ENCODE data around the gene POU2AF2.
"Not testable (repeated sequence)": the region's sequence is repeated elsewhere in the genome, so short reads cannot be mapped to it uniquely, and the experiment has no call there.

POU2AF2 gene

DNA sequence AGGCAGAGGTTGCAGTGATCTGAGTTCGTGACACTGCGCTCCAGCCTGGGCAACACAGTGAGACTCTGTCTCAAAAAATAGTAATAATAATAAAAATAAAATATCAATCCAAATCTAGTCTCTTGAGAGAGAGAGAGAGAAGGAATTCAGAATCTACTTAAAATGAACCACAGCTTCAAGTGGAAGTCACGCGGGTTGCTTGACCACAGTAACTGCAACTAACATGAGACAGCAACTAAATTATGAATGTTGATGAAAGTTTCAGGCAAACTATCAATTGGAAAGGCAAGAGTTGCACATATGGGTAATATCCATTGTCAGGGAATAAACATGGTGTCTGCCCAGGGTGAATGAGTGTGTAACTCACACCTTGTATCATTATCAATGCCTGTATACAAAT, 12.5 kb downstream of the POU2AF2 start:
- no peak for ATAC-seq
- DNase-seq, result no peak

DNA sequence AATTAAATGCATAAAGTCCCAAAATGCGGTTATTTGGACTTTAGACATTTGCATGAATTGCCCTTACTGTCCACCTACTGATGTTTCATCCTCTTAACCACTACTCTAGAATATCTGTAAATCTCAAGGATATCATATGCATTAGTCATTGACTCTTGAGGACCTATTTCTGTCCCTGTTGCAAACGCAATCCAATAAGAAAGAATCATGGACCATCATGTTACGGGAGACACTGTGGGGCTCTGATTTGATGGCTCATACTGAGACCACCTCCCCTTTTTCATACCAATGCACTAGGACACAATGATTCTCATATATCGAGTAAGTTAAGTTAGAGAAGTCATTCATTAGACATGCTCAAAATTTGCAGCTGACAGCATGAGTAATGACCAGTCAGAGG, 14.4 kb downstream of the POU2AF2 start:
- no peak for ATAC-seq
- no peak for DNase-seq

- DNase-seq (no peak), ATAC-seq (no peak)
These were observed 15.3 kb downstream of the POU2AF2 start for GRCh38 chr11:111260811-111261210.

DNA sequence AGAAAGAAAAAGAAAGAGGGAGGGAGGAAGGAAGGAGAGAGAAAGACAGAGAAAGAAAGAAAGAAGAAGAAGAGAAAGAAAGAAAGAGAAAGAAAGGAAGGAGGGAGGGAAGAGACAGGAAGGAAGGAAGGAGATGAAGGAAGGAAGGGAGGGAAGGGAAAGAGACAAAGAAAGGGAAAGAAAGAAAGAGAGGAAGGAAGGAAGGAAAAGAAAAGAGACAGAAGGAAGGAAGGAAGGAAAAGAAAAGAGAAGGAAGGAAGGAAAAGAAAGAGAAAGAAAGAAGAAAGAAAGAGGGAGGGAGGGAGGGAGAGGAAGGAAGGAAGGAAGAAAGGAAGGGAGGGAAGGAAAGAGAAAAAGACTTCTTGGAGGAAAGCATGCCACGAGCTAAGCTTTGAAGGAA, 19.1 kb downstream of the POU2AF2 start:
- no peak for DNase-seq
- no peak for ATAC-seq

GRCh38 chr11:111265421-111265820, 19.9 kb downstream of the POU2AF2 start:
- ATAC-seq (no peak), DNase-seq (no peak)

- not testable (repeated sequence) for ATAC-seq, DNase-seq
These were observed 22.8 kb downstream of the POU2AF2 start for GRCh38 chr11:111268303-111268702.

- no peak for DNase-seq
- no peak for ATAC-seq
These were observed 23.8 kb downstream of the POU2AF2 start for GRCh38 chr11:111269146-111269868.

DNA sequence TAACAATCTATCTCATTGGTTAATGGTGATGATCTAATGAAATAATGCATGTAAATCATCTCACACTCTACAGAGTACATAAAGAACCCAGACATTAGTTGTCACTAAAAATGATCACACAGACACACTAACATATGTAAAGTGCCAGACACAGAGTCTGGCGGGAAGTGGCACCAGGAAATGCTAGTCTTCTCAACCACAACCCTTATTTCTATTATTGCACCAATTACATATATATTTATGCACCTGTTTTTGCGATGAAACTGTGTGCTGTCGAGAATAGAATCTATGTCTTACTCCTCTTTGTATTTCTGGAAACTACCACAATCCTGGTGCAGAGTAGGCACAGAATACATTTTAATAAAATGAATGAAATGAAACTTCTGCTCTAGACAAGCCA, 26.9 kb downstream of the POU2AF2 start:
- ATAC-seq, result no peak
- no peak for DNase-seq

DNA sequence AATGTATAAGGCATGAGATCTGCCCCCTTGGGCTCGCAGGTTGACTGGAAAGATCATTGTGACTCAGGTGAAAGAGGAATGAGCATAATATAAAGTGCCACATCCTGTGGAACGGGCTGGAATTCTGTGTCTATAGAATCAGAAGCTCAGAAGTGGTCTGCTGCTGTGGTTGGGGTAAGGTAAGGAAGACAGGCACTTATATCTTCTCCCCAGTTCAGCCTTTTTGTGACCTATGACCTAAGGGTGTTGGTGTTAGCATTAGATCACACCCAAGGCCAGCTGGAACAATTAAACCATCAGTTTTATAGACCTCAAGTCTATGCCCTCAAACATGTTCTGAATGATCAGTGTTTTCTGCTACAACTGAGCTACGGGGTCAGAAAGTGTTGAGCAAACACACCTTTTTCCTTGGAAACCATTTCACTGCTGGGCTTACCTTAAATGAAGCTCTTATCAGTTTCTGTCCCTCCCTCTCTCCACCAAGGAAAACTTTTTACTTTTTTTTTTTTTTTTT, 37.1 kb downstream of the POU2AF2 start:
- no peak for DNase-seq

DNA sequence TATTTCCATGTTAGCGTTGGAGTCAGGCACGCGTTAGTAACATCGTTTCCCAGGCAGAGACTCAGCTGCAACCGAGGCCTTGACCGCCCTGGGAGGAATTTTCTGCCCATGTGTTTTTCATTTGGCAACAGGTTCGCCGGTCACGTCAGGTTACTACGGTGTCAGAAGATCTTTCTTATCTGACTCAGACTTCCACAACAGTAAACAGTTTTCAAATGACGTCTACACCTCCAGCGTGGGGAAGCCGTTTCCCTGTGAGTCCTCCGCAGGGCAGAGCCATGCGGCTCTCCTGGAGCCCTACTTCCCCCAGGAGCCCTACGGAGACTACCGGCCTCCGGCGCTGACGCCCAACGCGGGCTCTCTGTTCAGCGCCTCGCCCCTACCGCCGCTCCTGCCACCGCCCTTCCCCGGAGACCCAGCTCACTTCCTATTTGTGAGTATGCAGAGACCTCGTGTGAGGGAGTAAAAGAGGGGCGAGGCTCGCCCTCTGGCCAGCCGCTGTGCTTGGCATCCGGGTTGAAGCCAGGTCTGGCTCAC, 38.5 kb downstream of the POU2AF2 start:
- DNase-seq (no peak), ATAC-seq (no peak)

More for the DNA sequence above, 37.1 kb downstream of the POU2AF2 start:
- no peak for ATAC-seq

GRCh38 chr11:111285189-111286091, 39.9 kb downstream of the POU2AF2 start:
- ATAC-seq, result no peak
- no peak for DNase-seq

DNA sequence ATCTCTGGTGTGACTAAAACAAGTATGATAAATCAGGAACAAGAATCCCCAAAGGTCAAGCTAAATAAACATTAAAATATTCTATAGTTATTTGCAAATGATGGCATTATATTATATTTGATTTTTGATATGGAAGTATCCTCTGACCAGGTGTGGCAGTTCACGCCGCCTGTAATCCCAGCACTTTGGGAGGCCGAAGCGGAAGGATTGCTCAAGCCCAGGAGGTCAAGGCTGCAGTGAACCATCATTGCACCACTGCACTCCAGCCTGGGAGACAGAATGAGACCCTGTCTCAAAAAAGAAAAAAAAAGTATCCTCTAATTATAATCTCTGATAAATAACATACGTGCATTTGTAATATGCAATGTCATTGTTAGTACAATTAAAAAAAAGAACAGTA, 46.2 kb downstream of the POU2AF2 start:
- ATAC-seq, result no peak
- DNase-seq, result no peak

GRCh38 chr11:111292408-111292807, 46.9 kb downstream of the POU2AF2 start:
- ATAC-seq, DNase-seq: not testable (repeated sequence)

GRCh38 chr11:111296196-111296595, 50.7 kb downstream of the POU2AF2 start:
- no peak for DNase-seq

GRCh38 chr11:111297696-111298095, 52.2 kb downstream of the POU2AF2 start:
- ATAC-seq, result no peak
- no peak for DNase-seq

More at GRCh38 chr11:111296196-111296595, 50.7 kb downstream of the POU2AF2 start:
- no peak for ATAC-seq

- ATAC-seq, result no peak
These were observed 53.0 kb downstream of the POU2AF2 start, which contains the start of gene POU2AF3 for GRCh38 chr11:111298413-111299100. Gene POU2AF3 (plus strand): TSS chr11:111298546. CDS start chr11:111298582, 36 bp downstream.

GRCh38 chr11:111299101-111300026, 53.8 kb downstream of the POU2AF2 start:
- DNase-seq, result peak; percentile 34

More at GRCh38 chr11:111298413-111299100, 53.0 kb downstream of the POU2AF2 start, which contains the start of gene POU2AF3:
- peak; percentile 9 for DNase-seq

GRCh38 chr11:111300569-111300968, 55.0 kb downstream of the POU2AF2 start:
- DNase-seq, result no peak
- no peak for ATAC-seq

More at GRCh38 chr11:111299101-111300026, 53.8 kb downstream of the POU2AF2 start:
- ATAC-seq, result peak; percentile 33

DNA sequence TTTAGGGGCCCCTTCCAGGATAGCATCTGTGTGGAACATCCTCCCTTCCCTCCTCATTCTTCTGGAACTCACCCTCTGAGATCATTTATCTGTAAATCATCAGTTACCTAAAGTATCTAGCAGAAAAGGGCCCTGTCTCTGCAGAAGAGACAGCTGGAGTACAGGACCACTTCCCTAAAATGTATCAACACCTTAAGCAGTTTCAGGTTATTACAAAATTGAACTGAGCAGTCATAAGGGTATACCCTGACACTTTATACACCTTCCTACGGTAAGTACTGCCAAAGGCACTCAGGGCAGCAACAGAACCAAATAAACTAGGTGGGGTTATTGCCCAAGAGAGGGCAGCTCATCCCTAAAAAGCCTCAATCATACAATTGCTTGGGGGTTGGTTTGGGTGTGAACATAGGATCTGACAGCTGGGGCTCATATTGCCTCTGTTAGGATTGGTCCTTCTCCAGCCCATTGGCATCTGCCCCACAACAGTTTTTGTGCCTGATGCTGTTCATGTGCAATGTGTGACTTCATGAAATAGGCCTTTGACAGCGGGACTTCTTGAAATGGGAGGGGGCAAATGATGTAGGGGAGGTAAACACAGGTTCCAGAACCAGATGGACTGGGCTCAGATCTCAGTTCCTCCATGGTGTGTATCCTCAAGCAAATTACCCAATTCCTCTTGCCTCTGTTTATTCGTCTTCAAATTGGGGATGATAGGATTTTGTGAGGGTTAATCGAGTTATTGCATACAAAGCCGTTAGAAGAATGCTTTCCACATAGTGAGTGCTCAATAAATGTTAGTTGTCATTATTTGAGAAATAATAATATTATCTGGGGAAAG, 55.7 kb downstream of the POU2AF2 start:
- ATAC-seq, result no peak
- no peak for DNase-seq

- DNase-seq (no peak), ATAC-seq (no peak)
These were observed 56.3 kb downstream of the POU2AF2 start for GRCh38 chr11:111301842-111302118.
